ENCODE results near the gene MYH9.

Gene MYH9

GRCh38 chr22:36322602-36322915 is 65.2 kb downstream of the MYH9 start:
- Histone ChIP-seq H2AFZ (ENCODE audit: low read depth, low read length, severe bottlenecking) (no peak overlapping the region), H3K27me3 (ENCODE audit: low read length) (no peaks in the 10 kb centered on the region), H3K4me2 (ENCODE audit: low read depth, low read length, poor library complexity, severe bottlenecking) (no peak overlapping the region), H3K9me3 (ENCODE audit: insufficient read depth, low read length) (no peaks in the 10 kb centered on the region), H3K36me3 (ENCODE audit: low read length) (no peaks in the 10 kb centered on the region), H3K4me3 (ENCODE audit: insufficient read depth, low read length, poor library complexity, severe bottlenecking) (no peak overlapping the region), H4K20me1 (ENCODE audit: low read depth, low read length) (no peaks in the 10 kb centered on the region), H3K9me2 (replicated peaks; ENCODE audit: insufficient read depth, low read length) (no peaks in the 10 kb centered on the region), H3K27ac (ENCODE audit: low read depth, low read length) (no peak overlapping the region), H3K79me2 (ENCODE audit: insufficient read depth, low read length) (peaks cover 3% of the 10 kb centered on the region; the same call in 1 of the 2 replicates), H3F3A (ENCODE audit: insufficient read depth) (no peaks in the 10 kb centered on the region), H3K9ac (ENCODE audit: low read length) (no peak overlapping the region)
- TF ChIP-seq CTCF (IDR thresholded peaks at IDR 0.05; ENCODE audit: insufficient read depth, low read length, poor library complexity, severe bottlenecking) (no peak), EZH2phosphoT487 (conservative IDR thresholded peaks at IDR 0.05; ENCODE audit: low read length) (no peak)

DNA sequence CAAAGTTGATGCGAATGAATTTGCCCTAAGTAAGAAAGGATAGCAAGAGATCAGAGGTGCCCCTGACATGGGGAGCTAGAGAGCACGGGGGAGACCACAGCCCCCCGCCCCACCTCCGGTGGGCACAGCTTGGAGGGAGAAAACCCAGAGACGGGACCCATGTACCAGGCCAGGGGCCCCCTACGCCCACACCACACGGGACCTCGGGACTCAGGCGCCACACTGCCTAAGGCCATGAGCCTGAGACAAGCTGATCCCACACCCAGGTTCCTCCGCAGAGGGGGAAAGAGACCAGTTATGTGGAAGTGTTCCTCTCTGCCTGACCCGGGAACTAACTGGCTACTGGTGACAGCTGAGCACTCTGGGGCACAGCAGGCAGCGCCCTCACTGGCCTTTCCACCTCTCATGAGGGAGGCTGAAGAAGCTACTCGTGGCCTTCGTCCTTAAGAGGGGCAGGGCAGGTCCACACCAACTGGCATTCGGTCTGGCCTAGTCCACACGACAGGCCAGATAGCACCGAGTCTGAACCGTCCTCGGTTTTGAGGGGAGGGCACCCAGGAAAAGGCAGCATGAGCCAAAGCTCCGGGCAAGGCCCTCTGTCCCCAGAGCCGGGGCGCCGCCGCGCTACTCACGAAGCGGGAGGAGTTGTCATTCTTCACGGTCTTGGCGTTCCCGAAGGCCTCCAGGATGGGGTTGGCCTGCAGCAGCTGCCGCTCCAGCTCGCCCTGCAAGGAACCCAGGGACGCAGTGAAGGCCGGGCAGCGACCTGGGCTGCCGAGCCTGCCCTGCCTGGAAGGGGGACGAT is 65.8 kb downstream of the MYH9 start:
- no peak overlapping the region for H3K4me2 ChIP-seq (ENCODE audit: low read depth, low read length, poor library complexity, severe bottlenecking)
- TF ChIP-seq EZH2phosphoT487 (conservative IDR thresholded peaks at IDR 0.05; ENCODE audit: low read length) (no peak), CTCF (IDR thresholded peaks at IDR 0.05; ENCODE audit: insufficient read depth, low read length, poor library complexity, severe bottlenecking) (no peak)
- H3K9me3 ChIP-seq (ENCODE audit: insufficient read depth, low read length): no peaks in the 10 kb centered on the region
- H3K9ac ChIP-seq (ENCODE audit: low read length): no peak overlapping the region
- H3K27ac ChIP-seq (ENCODE audit: low read depth, low read length): no peak overlapping the region
- H3K36me3 ChIP-seq (ENCODE audit: low read length): no peaks in the 10 kb centered on the region
- H3K9me2 ChIP-seq (replicated peaks; ENCODE audit: insufficient read depth, low read length): no peaks in the 10 kb centered on the region
- H3K4me3 ChIP-seq (ENCODE audit: insufficient read depth, low read length, poor library complexity, severe bottlenecking): no peak overlapping the region
- H3K79me2 ChIP-seq (ENCODE audit: insufficient read depth, low read length): peaks cover 2% of the 10 kb centered on the region; the same call in 1 of the 2 replicates
- no peaks in the 10 kb centered on the region for H3F3A ChIP-seq (ENCODE audit: insufficient read depth)
- no peaks in the 10 kb centered on the region for H4K20me1 ChIP-seq (ENCODE audit: low read depth, low read length)
- H2AFZ ChIP-seq (ENCODE audit: low read depth, low read length, severe bottlenecking): no peak overlapping the region
- no peaks in the 10 kb centered on the region for H3K27me3 ChIP-seq (ENCODE audit: low read length)

DNA sequence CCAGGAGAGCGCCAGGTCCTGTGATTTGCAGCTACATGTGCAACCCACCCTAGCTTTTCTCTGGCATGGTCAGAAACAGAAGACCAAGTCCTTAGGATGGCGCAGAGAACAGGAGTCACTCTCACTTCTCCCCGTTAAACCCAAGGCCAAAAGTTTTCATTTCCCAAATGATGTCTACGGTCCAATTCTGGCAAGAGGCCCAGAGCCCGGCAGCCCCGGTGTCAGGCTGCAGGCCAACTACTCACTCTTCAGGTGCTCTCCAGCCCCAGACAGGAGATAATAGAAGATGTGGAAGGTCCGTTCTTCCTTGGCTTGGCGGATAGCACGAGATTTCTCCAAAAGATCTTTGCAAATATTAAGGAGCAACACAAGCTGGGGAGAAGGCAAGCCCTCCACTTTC is 67.2 kb downstream of the MYH9 start:
- no peaks in the 10 kb centered on the region for H3F3A ChIP-seq (ENCODE audit: insufficient read depth)
- H3K27me3 ChIP-seq (ENCODE audit: low read length): no peaks in the 10 kb centered on the region
- H3K27ac ChIP-seq (ENCODE audit: low read depth, low read length): no peak overlapping the region
- H2AFZ ChIP-seq (ENCODE audit: low read depth, low read length, severe bottlenecking): no peak overlapping the region
- H3K4me3 ChIP-seq (ENCODE audit: insufficient read depth, low read length, poor library complexity, severe bottlenecking): no peak overlapping the region
- H3K9me2 ChIP-seq (replicated peaks; ENCODE audit: insufficient read depth, low read length): no peaks in the 10 kb centered on the region
- no peak overlapping the region for H3K9ac ChIP-seq (ENCODE audit: low read length)
- no peaks in the 10 kb centered on the region for H4K20me1 ChIP-seq (ENCODE audit: low read depth, low read length)
- H3K79me2 ChIP-seq (ENCODE audit: insufficient read depth, low read length): no peaks in the 10 kb centered on the region
- no peaks in the 10 kb centered on the region for H3K9me3 ChIP-seq (ENCODE audit: insufficient read depth, low read length)
- H3K4me2 ChIP-seq (ENCODE audit: low read depth, low read length, poor library complexity, severe bottlenecking): no peak overlapping the region
- no peaks in the 10 kb centered on the region; the same call in 1 of the 2 replicates for H3K36me3 ChIP-seq (ENCODE audit: low read length)
- TF ChIP-seq EZH2phosphoT487 (conservative IDR thresholded peaks at IDR 0.05; ENCODE audit: low read length) (no peak), CTCF (IDR thresholded peaks at IDR 0.05; ENCODE audit: insufficient read depth, low read length, poor library complexity, severe bottlenecking) (no peak)

All from SU-DHL-6 (cell line).